ENCODE measurements around the gene EXOC2. TPM values are rescaled to one million over a fixed set of nuclear protein-coding genes. Genes with fewer than 3 reads are reported as not detected.

EXOC2 gene, protein sequence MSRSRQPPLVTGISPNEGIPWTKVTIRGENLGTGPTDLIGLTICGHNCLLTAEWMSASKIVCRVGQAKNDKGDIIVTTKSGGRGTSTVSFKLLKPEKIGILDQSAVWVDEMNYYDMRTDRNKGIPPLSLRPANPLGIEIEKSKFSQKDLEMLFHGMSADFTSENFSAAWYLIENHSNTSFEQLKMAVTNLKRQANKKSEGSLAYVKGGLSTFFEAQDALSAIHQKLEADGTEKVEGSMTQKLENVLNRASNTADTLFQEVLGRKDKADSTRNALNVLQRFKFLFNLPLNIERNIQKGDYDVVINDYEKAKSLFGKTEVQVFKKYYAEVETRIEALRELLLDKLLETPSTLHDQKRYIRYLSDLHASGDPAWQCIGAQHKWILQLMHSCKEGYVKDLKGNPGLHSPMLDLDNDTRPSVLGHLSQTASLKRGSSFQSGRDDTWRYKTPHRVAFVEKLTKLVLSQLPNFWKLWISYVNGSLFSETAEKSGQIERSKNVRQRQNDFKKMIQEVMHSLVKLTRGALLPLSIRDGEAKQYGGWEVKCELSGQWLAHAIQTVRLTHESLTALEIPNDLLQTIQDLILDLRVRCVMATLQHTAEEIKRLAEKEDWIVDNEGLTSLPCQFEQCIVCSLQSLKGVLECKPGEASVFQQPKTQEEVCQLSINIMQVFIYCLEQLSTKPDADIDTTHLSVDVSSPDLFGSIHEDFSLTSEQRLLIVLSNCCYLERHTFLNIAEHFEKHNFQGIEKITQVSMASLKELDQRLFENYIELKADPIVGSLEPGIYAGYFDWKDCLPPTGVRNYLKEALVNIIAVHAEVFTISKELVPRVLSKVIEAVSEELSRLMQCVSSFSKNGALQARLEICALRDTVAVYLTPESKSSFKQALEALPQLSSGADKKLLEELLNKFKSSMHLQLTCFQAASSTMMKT
- total RNA-seq = 17.1 TPM

DNA sequence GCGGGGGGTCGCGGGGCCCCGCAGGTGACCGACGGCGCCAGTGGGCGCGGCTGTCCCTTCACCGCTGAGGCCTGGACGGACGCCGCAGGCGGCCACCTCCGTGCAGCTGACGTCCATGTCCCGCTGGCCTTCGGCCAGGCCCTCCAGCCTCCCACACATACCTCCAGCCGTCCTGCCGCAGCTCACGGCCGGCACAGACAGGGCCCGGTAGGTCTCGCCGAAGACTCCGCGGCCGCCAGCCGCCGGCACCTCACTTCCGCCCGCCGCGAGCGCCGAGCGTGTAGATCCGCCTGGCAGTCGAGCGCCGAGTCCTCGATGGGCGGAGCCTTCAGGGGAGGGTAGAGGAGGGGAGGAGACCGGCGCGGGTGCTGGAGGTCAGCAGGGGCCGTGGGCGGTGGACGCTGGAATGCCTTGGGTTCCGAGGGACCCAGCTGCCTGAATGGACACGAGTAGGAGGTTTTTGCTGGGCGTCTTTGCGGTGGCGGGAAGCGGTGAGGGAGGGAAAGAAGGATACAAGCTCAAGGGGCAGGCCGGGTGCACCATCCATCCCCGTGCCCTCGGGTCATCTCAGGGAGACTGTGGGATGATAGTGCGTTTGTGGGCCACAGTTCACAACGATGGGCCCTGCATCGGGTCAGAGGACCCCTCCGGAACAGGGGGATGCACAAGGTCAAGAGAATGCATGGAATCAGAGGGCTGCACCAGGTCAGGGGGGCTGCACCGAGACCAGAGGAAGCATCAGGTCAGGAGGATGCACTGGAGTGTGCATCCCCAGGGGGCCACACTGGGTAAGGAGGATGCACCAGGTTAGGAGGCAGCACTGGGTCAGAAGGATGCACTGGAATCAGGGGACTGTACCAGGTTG lies at the start of gene EXOC2:
TSS of gene EXOC2 (minus strand) at position 282 of the 865 bp plus-strand sequence. CDS start 55,321 bp downstream, outside the sequence.
- ATAC-seq = peak; percentile 95

DNA sequence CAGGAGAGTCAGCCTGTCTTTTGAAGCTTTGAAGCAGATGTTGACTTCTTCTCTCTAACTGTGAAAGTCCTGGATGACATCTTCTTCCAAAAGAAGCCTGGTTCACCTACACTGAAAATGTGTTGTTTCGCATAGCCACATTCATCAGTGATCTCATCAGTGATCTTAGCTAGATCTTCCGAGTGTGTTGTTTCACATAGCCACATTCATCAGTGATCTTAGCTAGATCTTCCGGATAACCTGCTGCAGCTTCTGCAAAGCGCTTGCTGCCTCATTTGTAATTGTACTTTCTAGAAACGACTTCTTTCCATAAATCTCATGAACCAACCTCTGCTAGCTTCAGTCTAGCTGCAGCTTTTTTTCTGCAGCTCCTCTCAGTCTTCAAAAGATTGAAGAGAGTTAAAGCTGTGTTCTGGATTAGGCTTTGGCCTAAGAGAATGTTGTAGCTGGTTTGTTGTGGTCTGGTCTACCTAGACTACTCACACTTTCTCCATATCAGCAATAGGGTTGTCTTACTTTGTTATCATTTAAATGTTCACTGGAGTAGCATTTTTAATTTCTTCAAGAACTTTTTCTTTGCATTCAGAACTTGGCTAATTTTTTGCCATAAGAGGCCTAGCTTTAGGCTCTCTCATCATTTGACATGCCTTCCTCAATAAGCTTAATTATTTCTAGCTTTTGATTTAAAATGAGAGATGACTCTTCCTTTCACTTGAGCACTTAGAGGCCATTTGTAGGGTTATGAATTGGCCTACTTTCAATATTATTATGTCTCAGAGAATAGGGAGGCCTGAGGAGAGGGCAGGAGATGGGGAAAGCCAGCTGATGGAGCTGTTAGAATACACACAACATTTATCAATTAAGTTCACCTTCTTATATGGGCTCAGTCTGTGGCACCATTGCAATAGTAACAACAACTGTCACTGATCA lies 48.7 kb upstream of the EXOC2 start:
- ATAC-seq = no peak

DNA sequence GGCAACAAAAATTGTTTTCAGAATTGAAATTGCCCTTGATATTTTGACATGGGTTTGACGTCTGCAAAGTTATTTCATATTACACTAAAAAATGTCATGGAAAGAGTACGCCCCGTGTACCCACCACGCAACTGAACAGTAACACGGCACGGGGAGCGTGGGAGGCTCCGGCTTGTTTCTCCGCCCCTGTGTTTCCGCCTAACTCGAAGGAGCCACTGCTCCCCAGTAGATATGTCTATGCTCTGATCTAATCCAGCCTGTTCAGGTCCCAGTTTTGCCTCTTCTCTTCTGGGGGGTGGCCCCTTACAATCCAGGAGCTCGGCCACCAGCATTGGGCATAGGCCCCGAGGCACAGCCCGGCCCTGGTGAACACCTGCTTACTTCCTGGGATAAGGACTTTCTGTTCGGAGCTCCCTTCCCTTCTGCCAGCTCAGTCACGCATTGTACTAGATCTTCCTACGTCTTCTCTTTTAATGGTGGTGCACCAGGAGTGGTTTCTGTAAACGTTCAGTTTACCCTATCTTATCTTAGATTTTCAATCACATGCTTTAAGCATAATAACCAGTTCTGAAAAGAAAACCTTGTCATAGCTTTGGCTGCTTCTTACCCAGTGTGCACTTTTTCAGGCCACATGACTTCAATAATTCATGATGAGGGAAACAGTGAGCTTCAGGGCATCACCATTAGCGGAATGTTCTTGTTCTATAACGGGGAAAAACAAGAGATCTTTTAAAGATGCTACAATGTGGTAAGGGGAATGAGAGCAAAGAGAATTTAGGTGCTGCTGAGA lies 43.9 kb upstream of the EXOC2 start:
- ATAC-seq = no peak

DNA sequence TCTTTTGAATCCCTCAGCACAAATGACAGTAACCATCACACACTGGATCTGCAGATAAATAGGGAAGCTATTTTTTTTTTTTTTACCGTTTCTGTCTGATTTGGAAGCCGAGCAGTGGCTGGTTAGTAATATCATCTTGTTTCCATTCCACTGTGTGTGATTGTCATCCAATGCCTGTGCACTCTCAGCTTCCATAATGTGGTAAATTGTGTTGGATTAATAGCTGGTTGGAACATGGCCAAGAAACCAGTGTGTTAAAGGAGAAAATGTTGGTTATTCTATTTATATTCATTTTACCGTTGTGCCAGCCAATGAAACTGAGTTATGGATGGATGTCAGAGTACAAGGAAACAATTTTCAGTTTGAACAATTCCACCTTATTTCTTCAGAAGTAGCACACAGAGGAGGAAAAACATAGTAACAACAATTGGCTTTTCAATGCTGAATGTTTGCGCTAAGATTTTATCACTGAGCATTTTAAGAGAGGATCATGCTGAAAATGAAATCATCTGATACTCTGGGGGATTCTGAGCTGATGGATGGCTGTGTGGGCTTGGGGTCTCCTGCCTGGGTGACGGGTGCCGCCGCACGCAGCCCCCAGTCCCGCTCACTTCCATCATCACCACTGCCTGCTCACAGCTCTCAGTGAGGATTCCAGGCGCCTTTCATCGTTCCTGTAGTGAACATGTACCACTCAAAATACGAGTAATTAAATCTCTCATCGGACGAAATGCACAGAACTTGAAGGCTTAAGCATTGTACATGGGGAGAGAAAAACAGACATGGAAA lies 40.7 kb upstream of the EXOC2 start:
- ATAC-seq = no peak

DNA sequence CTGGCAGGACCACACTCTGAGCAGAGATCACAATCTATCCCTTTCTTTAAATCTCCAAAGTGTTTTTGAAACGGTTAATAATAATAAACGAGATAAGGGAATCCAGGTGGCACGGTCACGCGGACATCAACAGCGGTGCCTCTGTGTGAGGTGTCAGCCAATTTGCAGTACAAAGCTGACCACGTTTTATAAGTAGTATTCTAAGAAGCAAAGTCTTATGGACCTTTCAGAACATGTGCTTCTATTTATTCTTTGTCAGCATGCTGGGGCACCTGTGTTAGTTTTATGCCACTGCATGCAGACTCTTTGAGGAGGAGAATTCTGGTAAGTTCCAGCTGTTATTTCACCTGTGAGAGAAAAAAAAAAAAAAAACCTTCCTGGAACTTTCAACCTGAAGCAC lies 39.0 kb upstream of the EXOC2 start:
- ATAC-seq = no peak

DNA sequence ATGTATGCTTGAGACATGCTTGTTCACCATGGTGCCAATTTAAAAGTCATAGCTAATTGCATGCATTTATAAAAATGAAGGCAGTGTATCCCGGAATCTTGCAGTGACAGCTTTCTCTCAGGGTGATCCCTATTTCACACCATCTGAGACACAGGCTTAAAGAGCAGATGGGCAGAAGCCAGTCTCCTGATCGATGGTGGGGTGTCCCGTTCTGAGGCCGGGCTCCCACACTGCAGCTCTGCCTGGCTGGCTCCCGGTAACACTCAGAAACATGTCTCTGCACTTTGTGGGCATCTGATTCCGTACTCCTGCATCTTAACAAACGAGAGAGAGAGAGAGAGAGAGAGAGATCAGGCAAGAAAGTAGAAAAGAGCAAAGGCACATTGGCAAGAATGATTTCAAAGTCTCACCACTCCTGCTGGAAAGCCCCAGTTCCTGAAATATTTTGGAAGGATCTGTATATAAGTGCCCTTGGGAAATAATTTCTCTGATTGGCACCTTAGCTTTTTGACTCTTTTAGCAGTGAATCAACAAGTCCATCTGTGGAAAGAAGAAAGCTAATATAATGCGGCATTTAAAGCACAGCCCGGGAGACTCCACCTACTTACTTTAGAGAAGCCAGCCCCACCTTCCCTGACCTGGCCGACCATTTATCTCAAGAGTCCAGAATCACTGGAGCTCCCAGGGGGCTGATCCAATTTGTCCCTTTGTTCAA lies 36.8 kb upstream of the EXOC2 start:
- no peak for ATAC-seq

DNA sequence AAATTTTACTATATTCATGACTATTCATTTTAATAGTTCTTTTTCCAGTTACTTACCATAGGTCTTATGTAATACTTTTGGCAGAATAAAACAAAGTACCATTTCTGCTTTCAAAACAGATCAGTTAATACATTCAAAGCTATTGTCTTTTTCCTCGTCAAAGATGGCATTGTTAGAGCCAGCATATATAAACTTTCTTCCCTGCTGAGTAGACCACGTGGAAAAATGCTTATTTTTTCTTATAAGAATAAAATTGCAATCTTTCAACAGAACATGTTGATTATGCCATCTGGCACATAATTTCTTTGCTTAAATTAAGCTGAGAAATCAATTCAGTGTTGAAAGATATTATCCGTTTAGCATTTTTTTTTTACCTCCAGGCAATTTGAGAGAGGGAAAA lies 34.9 kb upstream of the EXOC2 start:
- ATAC-seq = no peak

DNA sequence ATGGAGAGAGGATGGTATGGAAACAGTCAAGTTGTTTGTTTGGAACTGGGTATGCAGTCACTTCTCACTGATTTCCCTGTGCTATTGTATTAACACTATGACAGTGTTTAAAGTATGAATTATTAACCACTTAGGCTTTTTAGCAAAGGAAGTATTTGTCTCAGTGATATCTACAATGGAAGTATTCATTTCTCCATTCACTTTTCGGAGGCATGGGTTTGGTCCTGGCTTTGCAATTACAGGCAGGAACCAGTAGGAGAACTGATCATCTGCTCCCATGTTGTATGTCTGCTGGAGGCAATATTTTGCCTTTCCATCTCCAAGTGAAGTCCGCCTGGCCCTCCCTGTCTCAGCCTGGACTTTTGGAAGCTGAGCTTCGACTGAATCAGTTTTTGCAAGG lies 30.6 kb upstream of the EXOC2 start:
- ATAC-seq = no peak

DNA sequence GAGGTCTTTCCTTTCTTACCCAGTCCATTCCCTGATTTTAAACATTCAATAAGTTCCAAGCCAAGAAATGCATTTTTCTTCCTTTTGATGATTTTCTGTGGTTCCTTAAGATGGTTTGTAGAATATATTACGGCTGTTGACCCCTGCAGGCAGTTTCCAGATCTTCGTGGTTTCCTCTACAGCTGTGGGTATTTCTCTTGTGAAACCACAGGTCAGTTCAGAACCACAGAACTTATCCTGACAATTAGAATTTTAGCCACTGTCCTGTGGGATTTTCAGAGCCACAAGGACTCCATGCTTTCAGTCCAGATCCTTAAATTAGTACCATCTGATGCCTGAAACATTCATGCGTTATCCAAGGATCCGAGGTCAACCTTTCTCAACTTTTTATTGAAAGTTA lies 29.7 kb upstream of the EXOC2 start:
- ATAC-seq = no peak

DNA sequence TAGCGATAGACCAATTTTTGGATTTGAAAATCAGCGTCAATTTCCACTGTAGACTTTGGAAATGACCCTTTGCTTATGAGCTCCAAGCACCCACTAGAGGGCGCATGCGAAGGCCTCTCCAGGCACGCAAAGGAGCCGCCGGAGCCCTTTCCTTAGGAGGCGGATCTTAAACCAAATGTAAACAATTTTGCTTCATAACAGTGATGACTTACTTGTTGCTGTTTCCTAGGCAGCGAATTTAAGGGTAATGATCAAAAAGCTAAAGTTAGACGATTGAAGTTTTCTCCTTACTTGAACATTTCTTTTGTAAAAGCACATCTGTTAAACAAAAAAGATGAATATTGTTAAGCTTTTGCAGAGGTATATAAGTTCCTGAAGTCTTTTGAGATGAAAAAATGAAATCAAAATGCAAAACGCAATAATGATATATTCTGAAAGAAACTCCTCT lies 29.2 kb upstream of the EXOC2 start:
- ATAC-seq = peak; percentile 82

DNA sequence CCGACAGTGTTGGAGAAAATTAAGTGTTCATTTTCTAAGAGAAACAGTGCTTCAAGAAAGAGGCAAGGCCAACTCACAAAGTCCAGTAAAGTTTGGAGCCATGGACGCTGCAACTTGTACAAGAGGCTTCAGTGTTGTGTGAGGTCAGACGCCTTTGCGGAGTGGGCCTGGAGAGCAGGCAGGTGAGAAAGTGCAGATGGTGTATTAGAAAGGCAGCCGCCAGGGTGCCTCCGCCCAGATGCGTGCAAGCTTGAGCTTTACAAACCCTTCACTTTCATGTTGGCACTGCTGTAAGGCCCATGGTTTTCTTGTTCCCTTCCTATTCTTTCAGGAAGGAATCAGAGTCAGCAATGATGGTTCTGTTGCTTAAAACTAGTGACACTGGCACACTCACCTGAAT lies 25.4 kb upstream of the EXOC2 start:
- no peak for ATAC-seq

DNA sequence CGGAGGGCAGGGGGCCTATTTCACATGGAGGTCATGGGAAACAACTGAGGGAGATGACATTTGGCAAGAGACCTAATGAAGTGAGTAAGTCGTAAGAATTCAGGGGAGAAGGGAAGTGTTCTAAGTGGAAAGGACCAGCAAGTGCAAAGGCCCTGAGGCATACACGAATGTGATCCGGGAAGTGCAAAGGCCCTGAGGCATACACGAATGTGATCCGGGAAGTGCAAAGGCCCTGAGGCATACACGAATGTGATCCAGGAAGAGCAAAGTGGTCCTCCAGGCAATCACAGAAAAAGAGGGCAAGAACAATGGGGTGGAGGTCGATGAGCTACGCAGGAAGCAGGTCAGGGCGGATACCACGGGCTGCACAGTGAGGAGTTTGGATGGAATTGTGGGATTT lies 24.2 kb upstream of the EXOC2 start:
- ATAC-seq = no peak

DNA sequence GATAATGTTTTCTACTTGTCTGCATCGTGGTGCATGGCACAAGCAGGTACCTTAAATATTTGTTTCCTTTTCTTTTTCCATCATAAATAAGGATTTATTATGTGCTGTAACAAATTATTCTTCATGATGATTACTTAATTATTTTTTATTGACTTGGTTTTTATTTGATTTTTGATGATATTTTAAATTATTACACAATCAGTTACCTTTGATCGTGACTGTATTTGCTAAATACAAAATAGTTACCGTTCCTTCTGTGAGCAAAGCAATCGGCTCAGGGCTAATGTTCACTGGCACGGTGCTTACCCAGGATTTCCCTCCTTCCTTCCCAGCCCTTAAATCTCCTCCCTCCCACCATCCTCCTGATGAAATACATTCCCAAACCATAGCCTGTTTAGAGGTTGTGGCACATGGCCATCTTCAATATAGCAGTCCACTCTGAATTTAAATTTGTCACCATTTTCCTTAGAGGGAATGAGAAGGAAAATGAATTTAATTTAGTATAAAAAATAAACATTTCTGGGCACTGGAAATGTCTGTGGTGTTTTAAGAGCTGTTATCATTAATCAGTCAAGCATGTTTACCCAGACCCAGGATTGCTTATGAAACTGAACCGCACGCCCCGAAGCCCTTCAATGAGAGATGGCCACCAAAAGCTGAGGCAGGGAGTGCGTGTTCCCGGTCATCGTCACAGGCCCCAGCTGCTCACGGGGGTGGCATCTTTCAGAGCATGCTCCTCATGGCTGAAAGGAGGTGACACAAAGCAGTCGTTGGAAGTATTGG lies 23.0 kb upstream of the EXOC2 start:
- ATAC-seq = no peak

DNA sequence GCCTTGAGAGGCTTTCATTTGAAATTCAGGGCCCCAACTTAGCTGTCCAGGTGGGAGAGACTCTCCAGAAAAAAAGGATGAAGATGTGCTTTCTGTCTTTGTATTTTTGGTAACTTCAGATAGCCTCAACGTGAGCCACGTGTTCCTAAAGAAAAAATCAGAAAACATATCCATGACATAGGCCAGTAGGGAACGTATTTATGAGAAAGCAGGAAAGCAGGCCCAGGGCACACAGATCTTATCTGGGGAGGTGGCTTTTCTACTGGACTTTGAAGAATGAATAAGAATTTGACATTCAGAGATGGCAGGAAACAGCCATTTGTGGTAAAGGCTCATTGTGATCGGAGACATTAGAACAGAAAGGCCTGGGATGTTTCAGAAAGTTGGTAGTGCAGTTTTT lies 21.2 kb upstream of the EXOC2 start:
- no peak for ATAC-seq

DNA sequence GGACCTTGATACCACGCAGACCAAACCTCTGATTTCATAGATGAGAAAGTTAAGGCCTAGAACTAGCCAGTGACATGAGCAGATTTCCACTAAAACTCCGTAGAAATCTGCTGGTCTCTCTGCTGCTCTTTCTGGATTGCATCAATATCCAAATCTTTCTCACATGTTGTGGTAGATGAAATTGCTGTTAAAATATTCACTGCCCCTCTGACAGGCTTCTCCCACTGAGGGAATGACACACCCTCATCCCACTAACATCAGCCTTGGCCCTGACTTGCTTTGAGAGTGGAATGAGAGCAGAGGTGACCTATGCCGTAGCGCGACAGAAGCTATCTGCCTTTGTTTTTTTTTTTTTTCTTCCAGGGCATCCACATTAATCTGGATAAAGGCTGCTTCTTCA lies 20.4 kb upstream of the EXOC2 start:
- no peak for ATAC-seq

DNA sequence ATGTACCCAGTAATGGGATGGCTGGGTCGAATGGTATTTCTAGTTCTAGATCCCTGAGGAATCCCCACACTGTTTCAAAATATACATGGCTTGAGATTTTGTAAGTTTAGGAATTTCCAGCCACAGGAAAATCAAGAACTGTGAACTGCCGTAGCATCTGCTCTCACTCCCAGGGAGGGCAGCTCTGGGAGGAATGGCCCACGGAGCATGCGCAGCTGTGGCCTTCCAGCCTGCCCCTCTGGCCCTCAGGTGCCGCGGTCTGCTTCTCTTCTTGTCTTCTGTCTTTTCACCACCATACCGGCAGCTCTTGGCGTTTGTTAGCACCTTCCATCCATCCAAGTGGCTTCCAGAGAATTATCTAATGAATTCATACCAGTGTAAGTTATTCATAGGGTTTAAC lies 19.9 kb upstream of the EXOC2 start:
- ATAC-seq = no peak

DNA sequence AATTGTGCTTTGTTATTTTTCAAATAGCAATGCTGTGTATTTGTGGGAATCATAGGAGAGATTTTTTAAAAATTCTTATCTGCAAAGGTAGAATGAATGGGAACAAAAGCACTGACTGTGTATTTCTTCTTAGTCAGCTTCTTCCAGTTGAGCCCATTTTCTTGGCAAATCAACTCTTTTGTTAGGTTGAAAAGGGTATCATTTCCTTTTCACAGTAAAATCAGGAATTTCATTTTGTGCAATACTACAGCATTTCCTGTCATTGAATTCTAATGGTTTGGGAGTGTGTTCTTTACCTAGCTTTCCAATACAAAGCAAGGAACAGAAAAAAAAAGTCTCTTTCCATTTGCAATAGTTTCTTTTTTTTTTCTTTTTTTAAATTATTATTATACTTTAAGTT lies 19.0 kb upstream of the EXOC2 start:
- ATAC-seq = no peak
